ENCODE results near the gene CDC7. TPM values are rescaled to one million over a fixed set of nuclear protein-coding genes. Genes with fewer than 3 reads are reported as not detected.

CDC7 gene
- polyA plus RNA-seq, 1 donor from 2014 or later, result 34.6 TPM

GRCh38 chr1:91505086-91505485 is 4.4 kb downstream of the CDC7 start:
- Histone ChIP-seq H3K36me3 (ENCODE audit: insufficient read depth, low read length) (no peaks in the 10 kb centered on the region), H3K4me3 (ENCODE audit: low read length) (no peak overlapping the region), H3K4me2 (ENCODE audit: low read length) (no peak overlapping the region), H3K9me2 (ENCODE audit: insufficient read depth, low read length) (no peaks in the 10 kb centered on the region), H3F3A (ENCODE audit: insufficient read depth, low read length, poor library complexity, severe bottlenecking) (no peaks in the 10 kb centered on the region), H3K9ac (ENCODE audit: low read length) (no peak overlapping the region), H3K79me2 (replicated peaks; ENCODE audit: insufficient read depth, low read length) (peaks cover 14% of the 10 kb centered on the region), H3K27me3 (ENCODE audit: insufficient read depth, low read depth, low read length) (no peaks in the 10 kb centered on the region), H2AFZ (ENCODE audit: low read depth, low read length) (no peak overlapping the region), H3K27ac (ENCODE audit: low read length) (no peak overlapping the region), H3K9me3 (ENCODE audit: low read length) (no peaks in the 10 kb centered on the region), H4K20me1 (ENCODE audit: insufficient read depth) (no peaks in the 10 kb centered on the region)
- TF ChIP-seq POLR2AphosphoS5 (IDR thresholded peaks at IDR 0.05), result no peak
- no peak for TF ChIP-seq REST (IDR thresholded peaks at IDR 0.05; ENCODE audit: borderline replicate concordance)
- TF ChIP-seq TAF1 (IDR thresholded peaks at IDR 0.05; ENCODE audit: low read depth), result no peak
- no peak for TF ChIP-seq RAD21 (conservative IDR thresholded peaks at IDR 0.05)
- no peak for TF ChIP-seq EZH2 (IDR thresholded peaks at IDR 0.05; ENCODE audit: borderline replicate concordance, insufficient read depth, low read length, poor library complexity, severe bottlenecking)
- TF ChIP-seq EP300 (conservative IDR thresholded peaks at IDR 0.05; ENCODE audit: poor library complexity, severe bottlenecking), result no peak
- no peak for TF ChIP-seq CTCF (IDR thresholded peaks at IDR 0.05; ENCODE audit: poor library complexity, severe bottlenecking)
- no peak for TF ChIP-seq SMC3 (conservative IDR thresholded peaks at IDR 0.05; ENCODE audit: poor library complexity)
- no peak for TF ChIP-seq MXI1 (conservative IDR thresholded peaks at IDR 0.05; ENCODE audit: poor library complexity, severe bottlenecking)

- Histone ChIP-seq H4K20me1 (ENCODE audit: insufficient read depth) (no peaks in the 10 kb centered on the region), H3F3A (ENCODE audit: insufficient read depth, low read length, poor library complexity, severe bottlenecking) (no peaks in the 10 kb centered on the region), H3K36me3 (ENCODE audit: insufficient read depth, low read length) (no peaks in the 10 kb centered on the region), H3K9me2 (ENCODE audit: insufficient read depth, low read length) (no peaks in the 10 kb centered on the region), H3K4me3 (ENCODE audit: low read length) (no peak overlapping the region), H3K9me3 (ENCODE audit: low read length) (no peaks in the 10 kb centered on the region), H3K27ac (ENCODE audit: low read length) (no peak overlapping the region), H3K4me2 (ENCODE audit: low read length) (no peak overlapping the region), H2AFZ (ENCODE audit: low read depth, low read length) (no peak overlapping the region), H3K27me3 (ENCODE audit: insufficient read depth, low read depth, low read length) (no peaks in the 10 kb centered on the region), H3K79me2 (replicated peaks; ENCODE audit: insufficient read depth, low read length) (peaks cover 14% of the 10 kb centered on the region), H3K9ac (ENCODE audit: low read length) (no peak overlapping the region)
- TF ChIP-seq POLR2AphosphoS5 (IDR thresholded peaks at IDR 0.05) (no peak), RAD21 (conservative IDR thresholded peaks at IDR 0.05) (no peak), EZH2 (IDR thresholded peaks at IDR 0.05; ENCODE audit: borderline replicate concordance, insufficient read depth, low read length, poor library complexity, severe bottlenecking) (no peak), REST (IDR thresholded peaks at IDR 0.05; ENCODE audit: borderline replicate concordance) (no peak), SMC3 (conservative IDR thresholded peaks at IDR 0.05; ENCODE audit: poor library complexity) (no peak), TAF1 (IDR thresholded peaks at IDR 0.05; ENCODE audit: low read depth) (no peak), CTCF (IDR thresholded peaks at IDR 0.05; ENCODE audit: poor library complexity, severe bottlenecking) (no peak), EP300 (conservative IDR thresholded peaks at IDR 0.05; ENCODE audit: poor library complexity, severe bottlenecking) (no peak), MXI1 (conservative IDR thresholded peaks at IDR 0.05; ENCODE audit: poor library complexity, severe bottlenecking) (no peak)
Measured at GRCh38 chr1:91506071-91506470, 5.4 kb downstream of the CDC7 start.

Measured in neural cell (in vitro differentiated cells).